HepG2 (cell line): ENCODE results near the gene CASP3.

Experiments
- FIP1L1 ChIP-seq: fragments of 200-400 bp; formaldehyde crosslinking; IDR thresholded peaks from 2 replicates; pipeline ENCODE4 v1.6.1; 2018; ENCODE audit warnings: low read depth, mild to moderate bottlenecking, low read length, moderate library complexity, borderline replicate concordance; ENCODE audit not compliant: insufficient read depth
- ZBTB20 ChIP-seq: sonication (generic); formaldehyde crosslinking; IDR thresholded peaks from 2 replicates; pipeline ENCODE4 v1.8.1; 2023; ENCODE audit warnings: missing genetic modification reagents, low read depth, mild to moderate bottlenecking, borderline replicate concordance
- ZNF788 ChIP-seq: sonication (generic); formaldehyde crosslinking; IDR thresholded peaks from 2 replicates; pipeline ENCODE4 v1.5.0; 2020; ENCODE audit warnings: mild to moderate bottlenecking, missing genetic modification reagents, borderline replicate concordance
- TF ChIP-seq, protein P1 (sequence below): sonication (generic); formaldehyde crosslinking; IDR thresholded peaks from 2 replicates; pipeline ENCODE4 v1.5.0; 2020; ENCODE audit warnings: mild to moderate bottlenecking, missing genetic modification reagents, moderate library complexity

DNA sequence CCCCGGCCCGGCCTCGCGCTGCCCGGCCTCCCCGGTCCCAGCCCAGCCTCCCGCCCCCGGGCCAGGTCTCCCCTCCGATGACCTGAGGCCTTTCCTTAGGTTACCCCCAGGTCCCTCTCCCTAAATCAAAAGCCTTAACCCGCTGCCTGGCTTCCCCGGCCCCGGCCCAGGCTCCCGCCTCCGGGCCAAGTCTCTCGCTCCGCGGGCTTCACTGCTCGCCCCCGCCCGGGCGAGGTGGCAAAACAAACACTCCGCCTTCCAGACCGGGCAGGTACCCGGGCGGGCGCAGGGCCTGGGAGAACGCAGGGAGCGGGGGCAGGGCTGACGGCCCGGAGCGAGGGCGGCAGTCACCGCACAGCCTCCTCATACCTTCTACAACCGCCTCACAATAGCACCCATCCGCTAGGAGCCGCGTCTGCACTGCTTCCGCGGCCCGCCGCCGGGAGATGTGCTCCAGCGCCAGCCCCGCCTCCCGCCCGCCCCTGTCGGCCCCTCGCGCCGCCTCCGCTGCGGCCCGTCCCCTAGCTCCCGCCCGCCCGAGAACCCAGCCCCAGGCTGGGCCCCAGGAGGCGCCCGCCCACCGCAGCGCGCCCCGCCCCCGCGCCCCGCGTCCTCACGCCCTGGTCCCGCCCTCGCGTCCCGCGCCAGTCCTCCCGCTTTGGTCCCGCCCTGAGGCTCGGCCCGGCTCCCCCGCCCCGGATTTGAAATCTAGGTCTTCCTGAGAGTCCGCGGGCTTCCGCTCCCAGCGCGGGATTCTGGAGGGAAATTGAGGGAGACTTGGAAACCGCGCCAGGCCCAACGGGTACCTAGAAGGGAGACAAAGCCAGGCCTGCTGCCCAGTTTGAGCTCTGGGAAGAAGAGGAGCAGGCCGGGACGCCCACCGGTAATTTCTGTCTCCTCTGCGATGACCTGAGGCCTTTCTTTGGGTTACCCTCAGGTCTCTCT, at the start of gene CASP3, which contains the start of gene PRIMPOL:
- TF ChIP-seq ZBTB20 (CRISPR knock-in tag) = no peak
- no peak for TF ChIP-seq FIP1L1
- TF ChIP-seq, protein P1, sequence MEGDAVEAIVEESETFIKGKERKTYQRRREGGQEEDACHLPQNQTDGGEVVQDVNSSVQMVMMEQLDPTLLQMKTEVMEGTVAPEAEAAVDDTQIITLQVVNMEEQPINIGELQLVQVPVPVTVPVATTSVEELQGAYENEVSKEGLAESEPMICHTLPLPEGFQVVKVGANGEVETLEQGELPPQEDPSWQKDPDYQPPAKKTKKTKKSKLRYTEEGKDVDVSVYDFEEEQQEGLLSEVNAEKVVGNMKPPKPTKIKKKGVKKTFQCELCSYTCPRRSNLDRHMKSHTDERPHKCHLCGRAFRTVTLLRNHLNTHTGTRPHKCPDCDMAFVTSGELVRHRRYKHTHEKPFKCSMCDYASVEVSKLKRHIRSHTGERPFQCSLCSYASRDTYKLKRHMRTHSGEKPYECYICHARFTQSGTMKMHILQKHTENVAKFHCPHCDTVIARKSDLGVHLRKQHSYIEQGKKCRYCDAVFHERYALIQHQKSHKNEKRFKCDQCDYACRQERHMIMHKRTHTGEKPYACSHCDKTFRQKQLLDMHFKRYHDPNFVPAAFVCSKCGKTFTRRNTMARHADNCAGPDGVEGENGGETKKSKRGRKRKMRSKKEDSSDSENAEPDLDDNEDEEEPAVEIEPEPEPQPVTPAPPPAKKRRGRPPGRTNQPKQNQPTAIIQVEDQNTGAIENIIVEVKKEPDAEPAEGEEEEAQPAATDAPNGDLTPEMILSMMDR (CRISPR knock-in tag) = peak; percentile 51
- peak; percentile 58; the same call in 1 of the 2 replicates for TF ChIP-seq ZNF788 (CRISPR knock-in tag)
